Measurements from ENCODE around the gene RNF14.
A peak's percentile ranks its signal among the peaks of the same experiment; 100 is the strongest.

RNF14 gene

DNA sequence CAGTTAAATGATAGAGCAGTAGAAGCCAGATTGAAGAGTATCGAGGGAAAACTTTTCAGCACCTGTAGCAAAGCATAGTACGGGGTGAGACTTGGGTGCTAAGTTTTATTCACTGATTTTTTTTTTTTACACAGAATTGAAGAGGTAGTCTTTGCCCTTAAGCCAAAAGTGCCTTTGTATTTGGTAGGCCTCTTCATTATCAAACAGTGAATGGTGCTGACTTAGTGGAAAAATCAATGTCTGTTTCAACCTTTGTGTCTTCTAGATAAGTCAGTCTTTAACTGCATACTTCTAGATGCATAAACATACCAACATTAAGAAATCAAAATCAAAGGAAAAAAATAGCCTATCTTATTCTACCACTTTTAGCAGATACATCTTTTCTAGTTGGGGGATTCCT lies 13.7 kb downstream of the RNF14 start:
- FAIRE-seq = no peak
- TF ChIP-seq, protein P1, sequence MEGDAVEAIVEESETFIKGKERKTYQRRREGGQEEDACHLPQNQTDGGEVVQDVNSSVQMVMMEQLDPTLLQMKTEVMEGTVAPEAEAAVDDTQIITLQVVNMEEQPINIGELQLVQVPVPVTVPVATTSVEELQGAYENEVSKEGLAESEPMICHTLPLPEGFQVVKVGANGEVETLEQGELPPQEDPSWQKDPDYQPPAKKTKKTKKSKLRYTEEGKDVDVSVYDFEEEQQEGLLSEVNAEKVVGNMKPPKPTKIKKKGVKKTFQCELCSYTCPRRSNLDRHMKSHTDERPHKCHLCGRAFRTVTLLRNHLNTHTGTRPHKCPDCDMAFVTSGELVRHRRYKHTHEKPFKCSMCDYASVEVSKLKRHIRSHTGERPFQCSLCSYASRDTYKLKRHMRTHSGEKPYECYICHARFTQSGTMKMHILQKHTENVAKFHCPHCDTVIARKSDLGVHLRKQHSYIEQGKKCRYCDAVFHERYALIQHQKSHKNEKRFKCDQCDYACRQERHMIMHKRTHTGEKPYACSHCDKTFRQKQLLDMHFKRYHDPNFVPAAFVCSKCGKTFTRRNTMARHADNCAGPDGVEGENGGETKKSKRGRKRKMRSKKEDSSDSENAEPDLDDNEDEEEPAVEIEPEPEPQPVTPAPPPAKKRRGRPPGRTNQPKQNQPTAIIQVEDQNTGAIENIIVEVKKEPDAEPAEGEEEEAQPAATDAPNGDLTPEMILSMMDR (IDR thresholded peaks at IDR 0.05; ENCODE audit: insufficient read depth, missing control alignments) = no peak

DNA sequence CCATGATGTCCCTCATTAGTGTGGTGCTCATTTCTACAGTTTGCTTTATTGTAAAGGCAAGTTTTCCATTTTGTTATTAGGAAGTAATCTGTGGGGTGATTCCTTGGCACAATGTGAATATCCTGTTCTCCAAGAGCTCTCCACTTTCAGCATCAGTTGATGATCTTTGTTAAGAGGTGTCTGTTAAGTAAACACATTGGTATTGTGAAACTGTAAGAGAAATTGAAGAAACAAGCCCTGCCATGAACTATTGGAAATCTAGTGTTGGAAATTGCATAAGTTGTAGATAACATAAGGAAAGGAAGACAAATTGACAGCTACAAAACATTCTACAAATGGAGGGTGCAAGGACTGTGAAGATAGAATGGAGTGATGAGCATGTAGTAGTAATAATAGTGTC lies 17.2 kb downstream of the RNF14 start:
- DNase-seq (ENCODE audit: insufficient read length, low spot score) = no peak
- TF ChIP-seq, protein P1 (IDR thresholded peaks at IDR 0.05; ENCODE audit: insufficient read depth, missing control alignments) = no peak
- FAIRE-seq = no peak

More for the DNA sequence above, 13.7 kb downstream of the RNF14 start:
- no peak for DNase-seq (ENCODE audit: insufficient read length, low spot score)

DNA sequence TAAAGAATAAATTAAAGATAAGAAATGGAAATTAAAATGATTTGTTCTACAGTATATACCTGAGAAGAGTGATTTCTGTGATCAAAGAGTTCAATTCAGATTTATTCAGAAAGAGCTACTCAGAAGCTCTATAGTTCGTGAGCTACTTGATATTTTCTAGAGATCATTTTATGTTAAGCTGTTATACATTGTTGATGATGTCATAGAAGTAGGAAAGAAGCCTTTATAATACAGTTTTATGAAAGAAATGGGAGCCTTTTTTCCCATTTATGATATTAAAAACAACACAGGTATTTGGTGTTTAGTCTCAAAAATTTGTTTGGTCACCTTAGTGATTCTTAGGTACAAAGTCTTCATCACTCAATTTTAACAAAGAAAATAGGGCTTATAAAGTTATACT lies 20.8 kb downstream of the RNF14 start:
- FAIRE-seq (no peak), DNase-seq (ENCODE audit: insufficient read length, low spot score) (no peak)
- TF ChIP-seq, protein P1 (IDR thresholded peaks at IDR 0.05; ENCODE audit: insufficient read depth, missing control alignments) = no peak

DNA sequence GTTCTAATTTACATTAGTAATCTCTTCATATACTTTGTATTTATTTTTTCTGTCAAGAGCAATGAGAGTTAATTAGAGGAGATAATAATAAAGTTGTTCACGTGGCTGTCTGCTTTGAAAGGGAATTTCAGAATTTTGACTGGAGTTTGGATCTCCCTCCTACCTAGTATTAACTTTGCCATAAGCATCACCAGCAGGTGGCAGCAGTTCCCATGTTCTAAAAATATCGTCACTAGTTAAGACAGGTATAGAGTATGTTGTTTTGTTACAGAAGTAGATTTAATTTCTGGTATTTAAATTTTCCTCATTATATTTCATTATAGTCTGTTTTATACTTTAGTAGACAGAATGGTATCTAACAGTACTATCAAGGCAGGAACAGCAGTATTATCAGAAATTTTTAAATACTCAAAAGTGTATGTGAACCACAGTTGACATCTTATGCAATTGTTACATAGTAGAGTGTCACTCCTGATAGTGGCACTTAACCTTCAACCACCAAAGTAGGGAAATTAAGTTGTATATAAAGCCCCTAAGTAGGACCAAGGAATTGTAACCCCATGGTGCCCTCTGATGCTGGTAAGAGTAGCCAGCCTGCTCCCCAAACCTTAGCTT lies 23.6 kb downstream of the RNF14 start:
- TF ChIP-seq, protein P1 (IDR thresholded peaks at IDR 0.05; ENCODE audit: insufficient read depth, missing control alignments) = peak; percentile 75
- peak; percentile 88 for FAIRE-seq

DNA sequence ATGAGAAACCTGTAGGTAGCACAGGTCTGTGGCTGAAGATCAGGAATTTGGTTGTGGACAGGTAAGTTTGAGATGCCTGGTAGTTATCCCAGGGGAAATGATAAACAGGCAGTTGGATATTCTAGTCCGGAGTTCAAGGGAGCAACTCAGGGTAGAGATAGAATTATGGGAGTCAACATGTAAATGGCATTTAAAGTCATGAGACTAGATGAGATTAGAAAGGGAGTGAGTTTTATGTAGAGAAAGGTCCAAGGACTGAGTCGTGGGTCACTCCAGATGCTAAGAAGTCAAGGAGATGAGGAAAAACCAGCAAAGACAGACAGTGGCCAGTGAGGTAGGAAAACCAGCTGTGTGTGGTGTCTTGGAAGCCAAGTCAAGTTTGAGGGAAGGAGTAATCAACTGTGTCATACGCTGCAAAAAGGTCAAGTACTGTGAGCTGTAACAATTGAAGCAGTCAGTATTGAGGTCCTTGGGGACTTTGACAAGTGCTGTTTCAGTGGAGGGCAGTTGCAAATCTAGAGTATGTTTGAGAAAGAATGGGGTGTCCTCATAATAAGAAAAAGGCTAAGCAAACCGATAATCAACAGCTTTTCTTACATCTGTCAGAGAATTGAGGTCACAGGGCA lies 25.7 kb downstream of the RNF14 start:
- no peak for DNase-seq (ENCODE audit: insufficient read length, low spot score)
- no peak for FAIRE-seq
- TF ChIP-seq, protein P1 (IDR thresholded peaks at IDR 0.05; ENCODE audit: insufficient read depth, missing control alignments) = no peak

More for the DNA sequence above, 23.6 kb downstream of the RNF14 start:
- DNase-seq (ENCODE audit: insufficient read length, low spot score) = no peak

DNA sequence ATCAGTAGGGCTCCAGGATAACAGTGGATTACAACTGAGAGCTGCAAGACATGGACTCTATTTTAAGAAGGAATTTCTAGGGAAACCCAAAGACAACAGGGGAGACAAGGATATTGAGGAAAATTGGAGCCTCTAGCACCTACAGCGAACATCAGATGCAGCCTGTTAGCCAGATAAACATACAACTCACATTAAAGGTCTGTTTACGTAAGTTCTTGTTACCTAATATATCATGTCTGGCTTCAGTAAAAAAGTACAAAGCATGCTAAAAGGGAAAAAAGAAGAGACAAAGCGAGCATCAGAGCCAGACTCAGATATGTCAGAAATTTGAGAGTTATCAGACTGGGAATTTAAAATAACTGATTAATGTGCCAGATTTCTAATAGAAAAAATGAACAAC lies 26.8 kb downstream of the RNF14 start:
- TF ChIP-seq, protein P1 (IDR thresholded peaks at IDR 0.05; ENCODE audit: insufficient read depth, missing control alignments) = no peak
- FAIRE-seq = no peak
- no peak for DNase-seq (ENCODE audit: insufficient read length, low spot score)

DNA sequence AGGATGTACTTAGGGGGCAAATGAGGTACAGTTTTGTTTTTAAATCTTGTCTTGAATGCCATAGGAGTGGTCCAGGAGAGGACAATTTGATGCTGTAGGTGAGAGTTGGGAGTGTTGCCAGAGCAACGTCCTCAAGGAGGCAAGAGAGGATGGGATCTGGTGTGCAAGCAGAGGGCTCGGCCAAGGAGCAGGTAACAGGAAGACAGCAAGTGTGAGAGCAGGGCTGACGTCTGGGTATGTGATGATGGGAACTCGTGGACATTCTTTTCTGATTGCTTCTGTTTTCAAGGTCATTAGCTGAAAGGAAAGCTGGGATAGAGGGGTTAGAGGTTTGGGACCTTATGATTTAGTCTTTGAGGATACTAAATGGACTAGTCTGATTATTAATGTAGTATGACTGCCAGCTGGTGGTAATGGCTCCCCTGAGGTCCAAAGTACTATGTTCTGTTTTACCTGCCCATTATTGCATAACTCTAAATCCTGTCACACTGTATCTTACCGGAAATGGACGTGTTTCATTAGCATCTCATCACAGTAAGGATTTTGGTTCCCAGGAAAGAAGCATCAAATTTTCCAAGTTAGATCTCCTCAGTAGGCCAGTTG lies 28.6 kb downstream of the RNF14 start:
- TF ChIP-seq, protein P1 (IDR thresholded peaks at IDR 0.05; ENCODE audit: insufficient read depth, missing control alignments) = no peak
- no peak for FAIRE-seq
- no peak for DNase-seq (ENCODE audit: insufficient read length, low spot score)

All from D721Med (cell line).